SK-N-SH (cell line): ENCODE data around the gene FAM210B.

Source experiments
- CHD2 ChIP-seq: fragments of 150-350 bp; IDR thresholded peaks from 2 replicates; pipeline ENCODE4 v1.6.1; 2018; ENCODE audit warnings: low read length; ENCODE audit not compliant: partially characterized antibody
- EP300 ChIP-seq, 2 experiments: IDR thresholded peaks; 2 replicates each; pipeline versions ENCODE4 v1.4.0 to v1.6.1; 2012; ENCODE audit warnings: borderline replicate concordance in 1 of 2, low read depth in 1 of 2, low read length in 1 of 2
- EZH2phosphoT487 ChIP-seq: fragments of 200-600 bp; sonication (generic); IDR thresholded peaks from 2 replicates; pipeline ENCODE4 v1.6.1; 2017; ENCODE audit warnings: low read depth, mixed run types, mild to moderate bottlenecking, antibody characterized with exemption, moderate library complexity, borderline replicate concordance
- FOXM1 ChIP-seq: IDR thresholded peaks from 2 replicates; pipeline ENCODE4 v1.4.0; 2012; ENCODE audit warnings: low read depth, mild to moderate bottlenecking
- GABPA ChIP-seq: IDR thresholded peaks from 2 replicates; pipeline ENCODE4 v1.4.0; 2012; ENCODE audit warnings: low read depth, mild to moderate bottlenecking
- POLR2AphosphoS5 ChIP-seq: IDR thresholded peaks from 2 replicates; pipeline ENCODE4 v1.6.1; 2012; ENCODE audit warnings: low read depth, low read length
- RAD21 ChIP-seq: IDR thresholded peaks from 2 replicates; pipeline ENCODE4 v1.6.1; 2012; ENCODE audit warnings: mild to moderate bottlenecking, low read length
- RCOR1 ChIP-seq: fragments of 150-350 bp; IDR thresholded peaks from 2 replicates; pipeline ENCODE4 v1.6.1; 2017; ENCODE audit warnings: antibody characterized with exemption, low read length
- SMC3 ChIP-seq: IDR thresholded peaks from 2 replicates; pipeline ENCODE4 v1.6.1; 2012; ENCODE audit warnings: low read depth, low read length, improper control_type of control experiment
- YY1 ChIP-seq: IDR thresholded peaks from 2 replicates; pipeline ENCODE4 v1.4.0; 2012; ENCODE audit warnings: low read depth, mild to moderate bottlenecking
- TF ChIP-seq, protein P1 (sequence below): fragments of 200-600 bp; sonication (generic); IDR thresholded peaks from 2 replicates; pipeline ENCODE4 v1.6.1; 2017; ENCODE audit warnings: antibody characterized with exemption, mild to moderate bottlenecking, moderate library complexity
- TF ChIP-seq, protein P2 (sequence below): fragments of 150-350 bp; IDR thresholded peaks from 2 replicates; pipeline ENCODE4 v1.6.1; 2017; ENCODE audit warnings: antibody characterized with exemption, low read length, low read depth, borderline replicate concordance
- TF ChIP-seq, protein P3 (sequence below): IDR thresholded peaks from 2 replicates; pipeline ENCODE4; 2012
- TF ChIP-seq, protein P4 (sequence below): IDR thresholded peaks from 2 replicates; pipeline ENCODE4 v1.6.1; 2012; ENCODE audit warnings: mild to moderate bottlenecking, low read depth, low read length, moderate library complexity

DNA sequence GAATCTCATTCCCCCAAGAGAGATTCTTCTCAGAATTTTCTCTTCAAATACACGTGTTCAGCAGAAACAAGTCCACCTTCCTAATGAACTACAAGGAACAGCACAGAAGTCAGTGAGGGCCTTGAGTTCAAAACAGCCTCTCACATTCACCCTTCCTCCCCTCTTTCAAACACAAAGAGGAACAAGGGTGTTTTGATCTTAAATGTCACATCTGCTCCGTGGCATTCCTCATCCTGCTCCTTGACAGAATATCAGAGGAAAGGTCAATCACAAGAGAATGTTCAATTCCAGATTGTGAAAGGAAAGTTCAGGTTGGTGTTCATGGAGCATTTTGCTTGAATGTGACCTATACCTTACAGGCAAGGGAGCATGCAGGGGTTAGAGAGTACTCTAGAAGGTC is 35.6 kb upstream of the FAM210B start:
- TF ChIP-seq RAD21 (no peak), POLR2AphosphoS5 (no peak), FOXM1 (no peak), RCOR1 (no peak), YY1 (no peak), GABPA (no peak), EP300 (IDR thresholded peaks at IDR 0.05; ENCODE audit: borderline replicate concordance in 1 of 2, low read depth in 1 of 2, low read length in 1 of 2) (no peak), CHD2 (no peak), SMC3 (no peak), EZH2phosphoT487 (no peak)
- TF ChIP-seq, protein P1, sequence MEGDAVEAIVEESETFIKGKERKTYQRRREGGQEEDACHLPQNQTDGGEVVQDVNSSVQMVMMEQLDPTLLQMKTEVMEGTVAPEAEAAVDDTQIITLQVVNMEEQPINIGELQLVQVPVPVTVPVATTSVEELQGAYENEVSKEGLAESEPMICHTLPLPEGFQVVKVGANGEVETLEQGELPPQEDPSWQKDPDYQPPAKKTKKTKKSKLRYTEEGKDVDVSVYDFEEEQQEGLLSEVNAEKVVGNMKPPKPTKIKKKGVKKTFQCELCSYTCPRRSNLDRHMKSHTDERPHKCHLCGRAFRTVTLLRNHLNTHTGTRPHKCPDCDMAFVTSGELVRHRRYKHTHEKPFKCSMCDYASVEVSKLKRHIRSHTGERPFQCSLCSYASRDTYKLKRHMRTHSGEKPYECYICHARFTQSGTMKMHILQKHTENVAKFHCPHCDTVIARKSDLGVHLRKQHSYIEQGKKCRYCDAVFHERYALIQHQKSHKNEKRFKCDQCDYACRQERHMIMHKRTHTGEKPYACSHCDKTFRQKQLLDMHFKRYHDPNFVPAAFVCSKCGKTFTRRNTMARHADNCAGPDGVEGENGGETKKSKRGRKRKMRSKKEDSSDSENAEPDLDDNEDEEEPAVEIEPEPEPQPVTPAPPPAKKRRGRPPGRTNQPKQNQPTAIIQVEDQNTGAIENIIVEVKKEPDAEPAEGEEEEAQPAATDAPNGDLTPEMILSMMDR: no peak
- TF ChIP-seq, protein P2, sequence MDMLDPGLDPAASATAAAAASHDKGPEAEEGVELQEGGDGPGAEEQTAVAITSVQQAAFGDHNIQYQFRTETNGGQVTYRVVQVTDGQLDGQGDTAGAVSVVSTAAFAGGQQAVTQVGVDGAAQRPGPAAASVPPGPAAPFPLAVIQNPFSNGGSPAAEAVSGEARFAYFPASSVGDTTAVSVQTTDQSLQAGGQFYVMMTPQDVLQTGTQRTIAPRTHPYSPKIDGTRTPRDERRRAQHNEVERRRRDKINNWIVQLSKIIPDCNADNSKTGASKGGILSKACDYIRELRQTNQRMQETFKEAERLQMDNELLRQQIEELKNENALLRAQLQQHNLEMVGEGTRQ: no peak
- TF ChIP-seq, protein P3, sequence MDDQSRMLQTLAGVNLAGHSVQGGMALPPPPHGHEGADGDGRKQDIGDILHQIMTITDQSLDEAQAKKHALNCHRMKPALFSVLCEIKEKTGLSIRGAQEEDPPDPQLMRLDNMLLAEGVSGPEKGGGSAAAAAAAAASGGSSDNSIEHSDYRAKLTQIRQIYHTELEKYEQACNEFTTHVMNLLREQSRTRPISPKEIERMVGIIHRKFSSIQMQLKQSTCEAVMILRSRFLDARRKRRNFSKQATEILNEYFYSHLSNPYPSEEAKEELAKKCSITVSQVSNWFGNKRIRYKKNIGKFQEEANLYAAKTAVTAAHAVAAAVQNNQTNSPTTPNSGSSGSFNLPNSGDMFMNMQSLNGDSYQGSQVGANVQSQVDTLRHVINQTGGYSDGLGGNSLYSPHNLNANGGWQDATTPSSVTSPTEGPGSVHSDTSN: no peak
- TF ChIP-seq, protein P4, sequence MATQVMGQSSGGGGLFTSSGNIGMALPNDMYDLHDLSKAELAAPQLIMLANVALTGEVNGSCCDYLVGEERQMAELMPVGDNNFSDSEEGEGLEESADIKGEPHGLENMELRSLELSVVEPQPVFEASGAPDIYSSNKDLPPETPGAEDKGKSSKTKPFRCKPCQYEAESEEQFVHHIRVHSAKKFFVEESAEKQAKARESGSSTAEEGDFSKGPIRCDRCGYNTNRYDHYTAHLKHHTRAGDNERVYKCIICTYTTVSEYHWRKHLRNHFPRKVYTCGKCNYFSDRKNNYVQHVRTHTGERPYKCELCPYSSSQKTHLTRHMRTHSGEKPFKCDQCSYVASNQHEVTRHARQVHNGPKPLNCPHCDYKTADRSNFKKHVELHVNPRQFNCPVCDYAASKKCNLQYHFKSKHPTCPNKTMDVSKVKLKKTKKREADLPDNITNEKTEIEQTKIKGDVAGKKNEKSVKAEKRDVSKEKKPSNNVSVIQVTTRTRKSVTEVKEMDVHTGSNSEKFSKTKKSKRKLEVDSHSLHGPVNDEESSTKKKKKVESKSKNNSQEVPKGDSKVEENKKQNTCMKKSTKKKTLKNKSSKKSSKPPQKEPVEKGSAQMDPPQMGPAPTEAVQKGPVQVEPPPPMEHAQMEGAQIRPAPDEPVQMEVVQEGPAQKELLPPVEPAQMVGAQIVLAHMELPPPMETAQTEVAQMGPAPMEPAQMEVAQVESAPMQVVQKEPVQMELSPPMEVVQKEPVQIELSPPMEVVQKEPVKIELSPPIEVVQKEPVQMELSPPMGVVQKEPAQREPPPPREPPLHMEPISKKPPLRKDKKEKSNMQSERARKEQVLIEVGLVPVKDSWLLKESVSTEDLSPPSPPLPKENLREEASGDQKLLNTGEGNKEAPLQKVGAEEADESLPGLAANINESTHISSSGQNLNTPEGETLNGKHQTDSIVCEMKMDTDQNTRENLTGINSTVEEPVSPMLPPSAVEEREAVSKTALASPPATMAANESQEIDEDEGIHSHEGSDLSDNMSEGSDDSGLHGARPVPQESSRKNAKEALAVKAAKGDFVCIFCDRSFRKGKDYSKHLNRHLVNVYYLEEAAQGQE: no peak
